ENCODE results near the gene CHST15. TPM values are rescaled to one million over a fixed set of nuclear protein-coding genes. Genes with fewer than 3 reads are reported as not detected.

CHST15 gene
- total and polyA plus RNA-seq, 8 donors: 4.8 to 17.3 (median 12.4) TPM

GRCh38 chr10:124124123-124124768, 30.8 kb upstream of the CHST15 start:
- intact Hi-C loops (cut with DNase I): no loop called here
- H3K4me1 ChIP-seq: no peaks in the 10 kb centered on the region
- peak in 1 of 4 donors; percentile 27 for ATAC-seq
- FAIRE-seq: no peak
- no peaks in the 10 kb centered on the region for H3K36me3 ChIP-seq
- H3K9me3 ChIP-seq: no peaks in the 10 kb centered on the region
- no peak overlapping the region for H3K27ac ChIP-seq
- no peak for TF ChIP-seq CTCF (IDR thresholded peaks at IDR 0.05)
- 65 to 69% methylated on average over 10 of the region's 10 CpGs for WGBS, 2 donors
- no peak overlapping the region for H3K4me3 ChIP-seq
- DNase-seq: peak in 1 of 6 donors; percentile 6
- H3K27me3 ChIP-seq: no peaks in the 10 kb centered on the region

GRCh38 chr10:124123156-124123555, 29.8 kb upstream of the CHST15 start:
- FAIRE-seq (no peak), DNase-seq (peak in 1 of 6 donors; percentile 27)

DNA sequence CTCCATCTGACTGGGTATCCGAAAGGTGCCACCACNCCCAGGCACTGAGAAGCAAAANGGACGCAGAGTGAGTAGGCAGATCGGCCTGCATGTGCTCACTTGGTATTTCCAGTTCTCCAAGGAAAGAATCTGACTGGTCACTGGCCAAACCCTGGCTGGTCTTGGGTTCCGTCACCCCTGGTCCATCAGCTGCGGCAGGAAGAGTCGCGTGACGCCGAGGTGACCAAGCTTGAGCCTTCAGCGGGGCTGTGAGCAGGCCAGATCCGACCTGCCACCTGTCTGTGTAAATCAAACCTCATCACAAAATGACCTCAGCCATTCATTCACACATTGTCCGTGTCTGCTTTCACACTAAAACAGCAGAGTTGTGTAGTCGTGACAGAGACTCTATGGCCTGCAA, 28.8 kb upstream of the CHST15 start:
- Histone ChIP-seq H3K27ac (no peak overlapping the region), H3K4me3 (no peak overlapping the region), H3K36me3 (no peaks in the 10 kb centered on the region), H3K9me3 (no peaks in the 10 kb centered on the region), H3K4me1 (no peaks in the 10 kb centered on the region), H3K27me3 (no peaks in the 10 kb centered on the region)
- intact Hi-C loops (cut with DNase I): no loop called here
- 78 to 84% methylated on average over 13 of the region's 13 CpGs for WGBS, 2 donors
- no peak for FAIRE-seq
- no peak for ATAC-seq
- DNase-seq: peak in 1 of 6 donors; percentile 33
- no peak for TF ChIP-seq CTCF (IDR thresholded peaks at IDR 0.05)

More at GRCh38 chr10:124123156-124123555, 29.8 kb upstream of the CHST15 start:
- no peak for ATAC-seq
- Histone ChIP-seq H3K9me3 (no peaks in the 10 kb centered on the region), H3K4me1 (no peaks in the 10 kb centered on the region), H3K36me3 (no peaks in the 10 kb centered on the region), H3K4me3 (no peak overlapping the region), H3K27me3 (no peaks in the 10 kb centered on the region), H3K27ac (no peak overlapping the region)
- TF ChIP-seq CTCF (IDR thresholded peaks at IDR 0.05): no peak
- intact Hi-C loops (cut with DNase I): no loop called here
- WGBS, 2 donors: 86 to 89% methylated on average over 8 of the region's 8 CpGs

DNA sequence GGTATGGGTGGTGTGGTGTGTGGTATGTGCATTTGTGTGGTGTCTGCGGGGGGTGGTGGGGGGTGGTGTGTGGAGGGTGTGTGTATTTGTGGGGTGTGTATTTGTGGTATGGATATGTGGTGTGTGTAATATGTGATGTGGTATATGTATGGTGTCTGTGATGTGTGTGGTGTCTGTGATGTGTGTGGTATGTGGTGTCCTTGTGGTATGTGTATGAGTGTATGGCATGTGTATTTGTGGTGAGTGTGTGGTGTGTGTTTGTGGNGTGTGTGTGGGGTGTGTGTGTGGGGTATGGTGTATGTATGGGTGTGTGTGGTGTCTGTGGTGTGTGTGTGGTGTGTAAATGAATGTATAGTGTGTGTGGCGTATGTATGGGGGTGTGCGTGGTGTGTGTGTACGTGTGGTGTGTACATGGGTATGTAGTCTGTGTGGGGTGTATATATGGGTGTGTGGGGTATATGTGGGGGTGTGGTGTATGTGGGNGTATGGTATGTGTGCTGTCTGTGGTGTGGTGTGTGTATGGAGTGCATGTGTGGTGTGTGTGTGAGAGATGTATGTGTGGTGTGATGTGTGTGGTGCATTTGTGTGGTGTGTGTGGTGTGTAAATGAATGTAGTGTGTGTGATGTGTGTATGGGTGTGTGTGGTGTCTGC, 27.1 kb upstream of the CHST15 start:
- TF ChIP-seq CTCF (IDR thresholded peaks at IDR 0.05): no peak
- DNase-seq (peak in 1 of 6 donors; percentile 12), ATAC-seq (no peak), FAIRE-seq (no peak)
- Histone ChIP-seq H3K36me3 (no peaks in the 10 kb centered on the region), H3K4me3 (no peak overlapping the region), H3K9me3 (no peaks in the 10 kb centered on the region), H3K4me1 (no peaks in the 10 kb centered on the region), H3K27ac (no peak overlapping the region), H3K27me3 (no peaks in the 10 kb centered on the region)
- WGBS, 2 donors: 85 to 95% methylated on average over 4 of the region's 4 CpGs
- intact Hi-C loops (cut with DNase I): no loop called here

DNA sequence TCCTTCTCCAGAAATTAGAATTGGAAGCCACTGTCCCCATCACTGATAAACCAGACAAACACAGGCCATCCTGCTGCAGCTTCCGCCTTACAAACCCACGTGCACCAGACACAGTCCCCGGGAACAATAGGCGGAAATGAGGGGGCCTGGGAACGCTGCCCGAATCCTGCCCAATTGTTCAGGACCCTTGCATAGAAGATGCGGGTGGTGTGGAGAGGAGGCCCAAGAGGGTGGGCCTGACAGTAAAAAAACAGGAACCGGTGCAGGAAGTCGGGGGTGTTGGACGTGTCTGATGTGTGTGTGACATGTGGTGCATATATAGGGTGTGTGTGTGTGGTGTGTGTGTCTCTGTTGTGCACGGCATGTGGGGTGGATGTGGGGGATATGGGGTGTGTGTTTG, 26.5 kb upstream of the CHST15 start:
- intact Hi-C loops (cut with DNase I): no loop called here
- no peak overlapping the region for H3K27ac ChIP-seq
- H3K36me3 ChIP-seq: no peaks in the 10 kb centered on the region
- no peak for TF ChIP-seq CTCF (IDR thresholded peaks at IDR 0.05)
- ATAC-seq: peak in 2 of 4 donors; percentile 34 to 67
- 63 to 69% methylated on average over 11 of the region's 11 CpGs for WGBS, 2 donors
- no peaks in the 10 kb centered on the region for H3K4me1 ChIP-seq
- no peak for DNase-seq
- no peak for FAIRE-seq
- no peak overlapping the region for H3K4me3 ChIP-seq
- no peaks in the 10 kb centered on the region for H3K9me3 ChIP-seq
- H3K27me3 ChIP-seq: no peaks in the 10 kb centered on the region
